Stimulated activated memory B cell treated with anti-CD40 and anti-IgM and Interleukin-4, amounts not matched to agents 10 μg/mL and 1 μg/mL and 100 μg/mL, for 72 hours (primary cell): ENCODE measurements around the gene TAB3.

ENCODE experiments used
- ATAC-seq: fragments of 150-1000 bp; cut with Tn5 transposase; 2 replicates; pipeline ENCODE4 v1.10.0; 2021
- H3K27ac Mint-ChIP-seq: one replicate; pipeline ENCODE4 v1.8.0; 2022; ENCODE audit warnings: mild to moderate bottlenecking, mixed read lengths
- H3K27me3 Mint-ChIP-seq: one replicate; pipeline ENCODE4 v1.8.0; 2022; ENCODE audit warnings: mixed read lengths
- H3K36me3 Mint-ChIP-seq: one replicate; pipeline ENCODE4 v1.8.0; 2022; ENCODE audit warnings: mixed read lengths
- H3K4me1 Mint-ChIP-seq: one replicate; pipeline ENCODE4 v1.8.0; 2022; ENCODE audit warnings: mixed read lengths
- H3K4me3 Mint-ChIP-seq: one replicate; pipeline ENCODE4 v1.8.0; 2022; ENCODE audit warnings: mild to moderate bottlenecking, moderate library complexity, mixed read lengths
- H3K9me3 Mint-ChIP-seq: one replicate; pipeline ENCODE4 v1.8.0; 2022; ENCODE audit warnings: mixed read lengths

The TAB3 gene

DNA sequence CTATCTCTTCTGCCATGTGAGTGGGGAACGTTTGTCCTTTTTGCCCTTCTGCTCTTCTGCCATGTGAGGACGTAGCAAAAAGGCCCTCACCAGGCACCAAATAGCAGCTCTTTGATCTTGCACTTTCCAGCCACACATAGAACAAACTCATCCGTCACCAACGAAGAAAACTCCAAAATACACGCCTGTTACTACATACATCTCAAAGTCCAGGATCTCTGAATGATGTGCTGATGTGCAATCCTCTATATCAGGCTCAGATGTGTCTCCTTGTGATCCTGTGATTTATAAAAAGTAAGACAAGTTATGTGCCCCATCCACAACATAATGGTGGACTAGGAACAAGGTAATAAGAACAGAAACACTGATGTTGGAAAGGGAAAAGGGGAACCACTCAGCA lies 9.8 kb upstream of the TAB3 start:
- Mint-ChIP-seq H3K4me1 (no peaks in the 10 kb centered on the region), H3K36me3 (no peaks in the 10 kb centered on the region), H3K9me3 (no peaks in the 10 kb centered on the region), H3K27me3 (no peaks in the 10 kb centered on the region), H3K27ac (no peak overlapping the region), H3K4me3 (no peak overlapping the region)
- ATAC-seq: no peak

DNA sequence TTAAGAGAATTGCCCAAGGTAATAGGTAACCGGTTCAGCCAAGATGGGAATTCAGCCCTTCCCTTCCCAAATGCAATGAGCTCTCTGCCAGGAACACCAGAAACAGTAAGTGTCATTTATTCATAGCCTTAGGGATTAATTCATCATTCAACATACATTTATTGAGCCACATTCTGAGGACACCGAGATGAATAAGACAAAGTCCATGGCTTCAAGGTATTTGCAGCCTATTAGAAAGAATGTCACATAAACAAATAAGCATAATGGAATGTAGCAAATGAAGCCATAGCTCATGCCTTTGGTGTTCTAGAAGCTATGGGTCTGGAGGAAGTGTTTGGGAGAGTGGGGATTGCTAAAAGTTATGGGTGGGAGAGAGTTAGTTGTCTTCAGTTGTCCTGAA lies 6.3 kb upstream of the TAB3 start:
- no peak for ATAC-seq
- Mint-ChIP-seq H3K27ac (no peak overlapping the region), H3K9me3 (no peaks in the 10 kb centered on the region), H3K36me3 (no peaks in the 10 kb centered on the region), H3K27me3 (no peaks in the 10 kb centered on the region), H3K4me3 (no peak overlapping the region), H3K4me1 (no peaks in the 10 kb centered on the region)

- Mint-ChIP-seq H3K27ac (no peak overlapping the region), H3K4me1 (peaks cover 7% of the 10 kb centered on the region), H3K36me3 (no peaks in the 10 kb centered on the region), H3K4me3 (no peak overlapping the region), H3K27me3 (no peaks in the 10 kb centered on the region), H3K9me3 (no peaks in the 10 kb centered on the region)
- no peak for ATAC-seq
Observed at GRCh38 chrX:30893206-30893605, 4.2 kb upstream of the TAB3 start.

DNA sequence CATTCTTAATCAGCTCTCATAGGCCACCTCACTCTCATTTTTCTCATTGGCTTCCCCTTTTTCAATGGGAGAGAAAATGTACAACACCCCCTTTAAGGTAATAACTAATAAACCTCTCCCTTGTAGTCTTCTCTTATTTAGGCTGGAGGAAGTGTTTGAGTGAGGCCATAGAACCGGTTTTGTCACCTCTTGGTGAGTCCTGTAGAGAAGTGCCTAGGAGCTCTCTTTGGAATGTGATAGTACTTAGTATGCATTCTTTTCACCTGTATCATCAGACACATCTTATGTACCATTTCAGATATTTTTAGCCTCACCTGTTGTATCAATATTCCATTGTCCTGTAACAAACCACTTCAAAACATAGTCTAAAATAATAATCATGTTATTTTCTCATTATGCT lies 3.5 kb upstream of the TAB3 start:
- no peaks in the 10 kb centered on the region for H3K9me3 Mint-ChIP-seq
- no peak for ATAC-seq
- H3K27me3 Mint-ChIP-seq: no peaks in the 10 kb centered on the region
- peaks cover 12% of the 10 kb centered on the region for H3K4me1 Mint-ChIP-seq
- no peaks in the 10 kb centered on the region for H3K36me3 Mint-ChIP-seq
- no peak overlapping the region for H3K4me3 Mint-ChIP-seq
- H3K27ac Mint-ChIP-seq: no peak overlapping the region

DNA sequence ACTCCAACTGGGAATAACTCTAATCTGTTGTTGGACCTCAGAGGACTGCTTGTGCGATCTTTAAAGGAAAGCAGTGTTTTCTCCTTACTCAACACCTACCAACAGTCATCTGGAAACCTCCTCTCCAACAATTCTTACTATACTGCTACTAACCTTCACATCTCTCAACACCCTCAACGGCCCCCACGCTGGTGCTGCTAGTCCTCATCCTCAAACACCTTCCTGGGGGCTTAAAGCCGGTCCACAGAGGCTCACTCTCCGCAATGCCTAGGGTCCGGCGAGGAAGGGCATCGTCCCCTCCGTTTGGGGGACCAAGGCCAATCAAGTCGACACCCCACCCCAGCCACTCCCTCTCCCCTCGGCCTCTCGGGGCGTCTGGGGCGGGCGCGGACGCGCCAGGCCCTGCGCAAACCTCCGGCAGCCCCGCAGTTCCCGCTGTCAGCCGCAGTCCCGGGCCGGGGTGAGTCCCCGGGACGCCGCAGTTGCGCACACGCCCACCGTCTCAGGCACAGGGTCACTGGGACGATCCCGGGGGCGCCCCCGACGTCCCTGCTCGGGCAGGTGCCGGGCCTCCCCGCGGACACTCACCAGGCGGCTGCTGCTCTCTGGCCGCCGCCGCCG lies 418 bp downstream of the TAB3 start:
- peak; percentile 46 for ATAC-seq
- Mint-ChIP-seq H3K9me3 (no peaks in the 10 kb centered on the region), H3K27me3 (no peaks in the 10 kb centered on the region), H3K36me3 (no peaks in the 10 kb centered on the region), H3K4me1 (peaks cover 25% of the 10 kb centered on the region), H3K4me3 (peak overlapping the region; percentile 83), H3K27ac (peak overlapping the region; percentile 92)

GRCh38 chrX:30887721-30888120 lies 1.3 kb downstream of the TAB3 start:
- no peaks in the 10 kb centered on the region for H3K9me3 Mint-ChIP-seq
- no peaks in the 10 kb centered on the region for H3K27me3 Mint-ChIP-seq
- no peak for ATAC-seq
- peak overlapping the region; percentile 83 for H3K4me3 Mint-ChIP-seq
- no peaks in the 10 kb centered on the region for H3K36me3 Mint-ChIP-seq
- H3K4me1 Mint-ChIP-seq: peaks cover 25% of the 10 kb centered on the region
- peak overlapping the region; percentile 92 for H3K27ac Mint-ChIP-seq

DNA sequence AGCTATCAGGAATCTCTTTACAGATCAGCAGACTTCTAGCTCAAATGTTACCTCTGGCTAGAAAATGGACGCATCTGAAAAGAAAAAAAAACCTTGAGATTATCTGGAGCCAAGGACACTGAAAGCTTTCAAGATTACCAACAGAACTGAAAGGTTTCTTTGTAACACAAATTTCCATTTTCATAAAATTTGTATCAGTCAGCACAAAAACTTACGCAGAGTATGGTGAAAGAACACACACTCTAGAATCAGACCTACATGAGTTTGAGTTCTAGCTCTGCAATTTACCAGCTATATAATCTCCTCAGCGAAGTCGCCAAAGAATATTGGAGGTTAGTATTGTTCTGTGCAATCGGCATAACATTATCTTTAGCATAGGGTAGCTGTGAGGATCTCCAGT lies 1.8 kb downstream of the TAB3 start:
- Mint-ChIP-seq H3K4me1 (peaks cover 25% of the 10 kb centered on the region), H3K4me3 (peak overlapping the region; percentile 83), H3K27me3 (no peaks in the 10 kb centered on the region), H3K36me3 (no peaks in the 10 kb centered on the region), H3K9me3 (no peaks in the 10 kb centered on the region), H3K27ac (no peak overlapping the region)
- no peak for ATAC-seq

DNA sequence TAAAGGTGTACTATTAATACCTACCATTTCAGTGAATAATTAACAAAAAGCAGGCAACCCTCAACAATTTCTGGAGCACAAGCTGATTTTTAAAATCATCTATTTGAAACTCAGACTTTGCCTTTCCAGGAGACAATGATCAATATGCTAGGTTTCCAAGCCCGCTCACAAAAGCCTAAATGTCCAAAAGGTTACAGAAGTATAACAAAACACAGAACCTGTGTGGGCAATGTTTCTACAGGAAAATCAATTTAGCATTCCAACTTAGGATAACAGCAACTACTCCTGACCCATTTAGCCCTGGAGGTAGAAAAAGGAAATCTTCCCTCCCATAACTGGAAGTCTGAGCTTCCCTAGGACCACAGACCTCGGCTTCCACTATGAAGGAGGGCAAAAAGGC lies 3.9 kb downstream of the TAB3 start:
- no peaks in the 10 kb centered on the region for H3K36me3 Mint-ChIP-seq
- H3K4me1 Mint-ChIP-seq: peaks cover 29% of the 10 kb centered on the region
- no peaks in the 10 kb centered on the region for H3K9me3 Mint-ChIP-seq
- no peak overlapping the region for H3K27ac Mint-ChIP-seq
- H3K4me3 Mint-ChIP-seq: no peak overlapping the region
- H3K27me3 Mint-ChIP-seq: no peaks in the 10 kb centered on the region
- ATAC-seq: no peak

DNA sequence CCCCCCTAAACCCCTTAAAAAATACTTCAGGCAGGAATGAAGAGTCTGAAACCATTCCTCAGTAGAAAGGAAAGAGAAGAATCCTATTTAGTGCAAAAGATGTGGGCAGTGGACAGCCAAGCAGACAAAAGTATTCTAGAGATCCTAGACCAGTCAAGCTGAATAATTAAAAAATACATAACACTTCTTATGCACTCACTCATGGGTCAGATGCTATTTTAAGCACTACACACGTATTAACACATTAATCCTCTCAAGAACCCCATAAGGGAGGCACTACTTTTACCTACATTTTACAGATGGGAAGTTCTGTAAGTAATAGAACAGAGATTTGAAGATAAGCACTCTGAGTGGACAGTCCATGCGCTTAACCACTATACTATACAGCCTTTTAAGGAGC lies 5.9 kb downstream of the TAB3 start:
- Mint-ChIP-seq H3K27ac (no peak overlapping the region), H3K4me3 (no peak overlapping the region), H3K27me3 (no peaks in the 10 kb centered on the region), H3K4me1 (peaks cover 24% of the 10 kb centered on the region), H3K36me3 (no peaks in the 10 kb centered on the region), H3K9me3 (no peaks in the 10 kb centered on the region)
- no peak for ATAC-seq

DNA sequence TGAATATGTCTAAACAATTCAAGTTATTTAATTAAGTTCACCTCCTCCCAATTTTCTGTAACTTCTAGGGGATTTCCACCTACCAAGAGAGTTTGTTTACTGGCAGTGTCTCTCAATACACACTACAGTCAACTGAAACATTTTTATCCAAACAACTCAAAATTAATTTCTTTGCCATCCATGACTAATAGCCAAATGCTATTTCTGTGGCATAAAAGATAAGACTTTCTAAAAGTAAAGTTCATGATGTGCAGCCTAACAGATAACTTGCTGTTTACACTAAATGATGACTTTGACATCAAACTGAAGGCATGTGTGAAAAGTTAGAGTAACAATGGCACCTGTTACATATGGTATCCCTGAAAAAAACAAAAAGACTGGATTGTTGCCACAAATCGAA lies 7.3 kb downstream of the TAB3 start:
- no peak for ATAC-seq
- H3K36me3 Mint-ChIP-seq: no peaks in the 10 kb centered on the region
- no peak overlapping the region for H3K27ac Mint-ChIP-seq
- H3K27me3 Mint-ChIP-seq: no peaks in the 10 kb centered on the region
- no peak overlapping the region for H3K4me3 Mint-ChIP-seq
- H3K4me1 Mint-ChIP-seq: peaks cover 21% of the 10 kb centered on the region
- H3K9me3 Mint-ChIP-seq: no peaks in the 10 kb centered on the region

- Mint-ChIP-seq H3K4me3 (no peak overlapping the region), H3K27me3 (no peaks in the 10 kb centered on the region), H3K27ac (no peak overlapping the region), H3K36me3 (no peaks in the 10 kb centered on the region), H3K4me1 (peaks cover 25% of the 10 kb centered on the region), H3K9me3 (no peaks in the 10 kb centered on the region)
- no peak for ATAC-seq
Observed at GRCh38 chrX:30881390-30881789, 7.7 kb downstream of the TAB3 start.

DNA sequence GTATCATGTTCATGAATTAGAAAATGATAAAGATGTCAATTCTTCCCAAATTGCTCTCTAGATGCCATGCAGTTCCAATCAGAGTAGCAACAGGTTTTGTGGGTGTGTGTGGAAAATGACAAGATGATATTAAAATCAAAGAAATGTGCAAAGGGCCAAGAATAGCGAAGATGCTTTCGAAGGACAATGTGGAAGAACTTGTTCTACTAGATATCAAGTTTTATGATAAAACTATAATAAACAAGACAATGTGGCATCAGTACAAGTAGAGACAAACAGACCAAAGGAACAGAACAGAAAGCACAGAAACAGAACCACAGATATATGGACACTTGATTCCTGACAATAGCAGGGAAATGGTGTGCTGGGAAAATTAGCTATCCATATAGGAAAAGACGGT lies 9.0 kb downstream of the TAB3 start:
- Mint-ChIP-seq H3K27ac (no peak overlapping the region), H3K4me1 (peaks cover 15% of the 10 kb centered on the region), H3K36me3 (no peaks in the 10 kb centered on the region), H3K27me3 (no peaks in the 10 kb centered on the region), H3K9me3 (no peaks in the 10 kb centered on the region), H3K4me3 (no peak overlapping the region)
- no peak for ATAC-seq

DNA sequence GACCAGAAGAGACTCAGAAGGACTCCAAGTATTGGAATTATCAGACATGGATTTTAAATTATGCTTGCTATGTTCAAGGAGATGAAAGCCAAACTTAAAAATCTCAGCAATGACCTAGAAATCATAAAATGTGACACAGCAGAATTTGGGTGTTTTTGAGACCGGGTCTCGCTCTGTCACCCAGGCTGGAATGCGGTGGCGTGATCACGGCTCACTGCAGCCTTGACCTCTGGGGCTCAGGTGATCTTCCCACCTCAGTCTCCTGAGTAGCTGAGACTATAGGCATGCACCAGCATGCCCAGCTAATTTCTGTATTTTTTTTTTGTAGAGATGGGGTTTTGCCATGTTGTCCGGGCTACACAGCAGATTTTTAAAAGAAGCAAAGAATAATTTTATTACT lies 12.7 kb downstream of the TAB3 start:
- Mint-ChIP-seq H3K4me3 (no peak overlapping the region), H3K27ac (no peak overlapping the region), H3K9me3 (no peaks in the 10 kb centered on the region), H3K36me3 (no peaks in the 10 kb centered on the region), H3K27me3 (no peaks in the 10 kb centered on the region), H3K4me1 (peaks cover 22% of the 10 kb centered on the region)
- ATAC-seq: no peak

- Mint-ChIP-seq H3K27ac (no peak overlapping the region), H3K27me3 (no peaks in the 10 kb centered on the region), H3K36me3 (no peaks in the 10 kb centered on the region), H3K9me3 (no peaks in the 10 kb centered on the region), H3K4me3 (no peak overlapping the region), H3K4me1 (peaks cover 22% of the 10 kb centered on the region)
- no peak for ATAC-seq
Observed at GRCh38 chrX:30875957-30876356, 13.1 kb downstream of the TAB3 start.

DNA sequence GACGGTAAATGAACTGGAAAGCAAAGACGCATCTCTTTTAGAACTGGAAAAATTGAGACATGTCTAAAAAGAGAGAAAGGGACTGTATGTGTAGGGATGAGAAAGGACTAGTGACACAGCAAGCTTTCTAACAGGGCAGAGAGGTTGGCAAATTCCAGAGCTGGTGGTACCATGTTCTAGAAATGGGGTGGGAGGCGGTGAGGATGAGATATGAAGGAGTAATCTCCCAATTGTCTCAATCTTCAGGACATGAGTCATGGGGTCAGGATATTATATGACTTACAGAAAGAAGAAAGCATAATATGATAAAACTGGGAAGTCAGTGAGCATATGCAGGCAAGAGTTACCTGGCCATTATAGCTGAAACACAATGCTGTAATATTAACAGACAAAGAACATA lies 14.2 kb downstream of the TAB3 start:
- peaks cover 15% of the 10 kb centered on the region for H3K4me1 Mint-ChIP-seq
- no peaks in the 10 kb centered on the region for H3K36me3 Mint-ChIP-seq

DNA sequence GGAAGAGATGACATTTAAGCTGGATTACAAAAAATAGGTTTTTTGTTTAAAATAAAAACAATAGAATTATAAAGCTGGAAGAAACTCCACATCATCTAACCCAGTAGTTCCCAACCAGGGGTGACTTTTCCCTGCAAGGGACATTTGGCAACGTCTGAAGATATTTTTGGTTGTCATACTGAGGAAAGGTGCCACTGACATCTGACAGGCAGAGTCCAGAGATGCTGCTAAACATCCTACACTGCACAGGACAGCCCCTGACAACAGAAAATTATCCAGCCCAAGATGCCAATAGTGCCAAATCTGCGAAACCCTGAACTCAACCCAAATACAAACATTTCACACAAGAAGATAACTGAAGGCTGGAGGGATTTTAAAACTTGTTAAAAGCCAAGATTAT lies 18.5 kb downstream of the TAB3 start:
- no peaks in the 10 kb centered on the region for H3K9me3 Mint-ChIP-seq
- no peak overlapping the region for H3K27ac Mint-ChIP-seq
- H3K36me3 Mint-ChIP-seq: no peaks in the 10 kb centered on the region
- H3K4me3 Mint-ChIP-seq: no peak overlapping the region
- H3K27me3 Mint-ChIP-seq: no peaks in the 10 kb centered on the region
- H3K4me1 Mint-ChIP-seq: peaks cover 9% of the 10 kb centered on the region
- ATAC-seq: no peak

More for the DNA sequence above, 14.2 kb downstream of the TAB3 start:
- no peak for ATAC-seq
- Mint-ChIP-seq H3K27me3 (no peaks in the 10 kb centered on the region), H3K9me3 (no peaks in the 10 kb centered on the region), H3K4me3 (no peak overlapping the region), H3K27ac (no peak overlapping the region)

GRCh38 chrX:30865612-30866011 lies 23.4 kb downstream of the TAB3 start:
- H3K27me3 Mint-ChIP-seq: no peaks in the 10 kb centered on the region
- H3K27ac Mint-ChIP-seq: no peak overlapping the region
- no peaks in the 10 kb centered on the region for H3K4me1 Mint-ChIP-seq
- H3K9me3 Mint-ChIP-seq: no peaks in the 10 kb centered on the region
- no peak for ATAC-seq
- H3K36me3 Mint-ChIP-seq: no peaks in the 10 kb centered on the region
- H3K4me3 Mint-ChIP-seq: no peak overlapping the region
